Epithelial cell of proximal tubule (primary cell): Measurements from ENCODE around the gene SLC7A1. TPM values are rescaled to one million over a fixed set of nuclear protein-coding genes. Genes with fewer than 3 reads are reported as not detected.

Source experiments
- DNase-seq: peaks from one replicate; pipeline ENCODE4 v3.0.0-alpha.2; 2011; ENCODE audit warnings: low read depth
- H3K4me3 ChIP-seq: 2 replicates; pipeline ENCODE4 v1.5.1; 2011; ENCODE audit warnings: low read depth, mild to moderate bottlenecking, low read length
- CTCF ChIP-seq: conservative IDR thresholded peaks from 2 replicates; pipeline ENCODE4 v1.5.1; 2012; ENCODE audit warnings: low read depth, mild to moderate bottlenecking, low read length
- total RNA-seq: library from RNA; depleted of rRNA; stranded (reverse); fragments of >200 nt; gene quantifications from 2 replicates; pipeline ENCODE4 v1.2.3, GENCODE V29; 2015

The SLC7A1 gene
- total RNA-seq, 1 donor from 2014 or later, result 48.5 TPM

DNA sequence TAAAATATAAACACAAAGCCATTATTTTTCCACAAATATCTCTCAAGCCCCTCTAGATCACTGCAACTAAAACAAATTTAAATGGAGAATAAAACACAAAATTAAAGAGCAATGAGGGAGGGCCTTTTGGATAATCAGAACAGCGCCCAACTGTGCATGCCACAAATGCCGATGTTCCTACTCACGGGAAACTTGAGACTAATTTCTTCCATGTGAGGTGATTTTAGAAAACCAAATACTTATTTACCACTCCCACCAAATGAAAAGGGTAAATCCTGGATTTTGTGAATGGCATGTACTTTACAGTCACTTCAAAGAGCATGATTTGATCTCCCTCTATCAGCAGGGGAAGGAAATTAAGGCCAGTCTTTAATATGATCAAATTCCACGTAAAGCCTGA, 74.8 kb downstream of the SLC7A1 start:
- DNase-seq, result no peak
- no peak overlapping the region for H3K4me3 ChIP-seq
- TF ChIP-seq CTCF, result no peak

DNA sequence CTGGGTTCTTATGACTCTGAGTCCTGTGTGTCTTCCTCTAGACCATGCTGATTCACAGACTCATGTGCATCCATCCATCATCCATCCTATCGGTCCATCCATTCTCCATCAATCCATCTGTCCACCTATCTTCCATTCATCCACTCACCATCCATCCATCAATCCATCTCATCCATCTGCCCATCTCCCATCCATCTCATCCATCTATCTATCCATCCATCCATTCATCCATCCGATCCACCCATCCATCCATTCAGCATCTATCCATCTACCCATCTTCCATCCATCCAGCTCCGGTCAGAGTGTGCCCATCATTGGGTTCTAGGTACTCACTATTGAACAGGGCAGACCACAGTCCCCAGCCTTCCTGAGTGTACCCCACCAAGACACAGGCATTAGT, 75.6 kb downstream of the SLC7A1 start:
- H3K4me3 ChIP-seq, result no peak overlapping the region
- no peak for TF ChIP-seq CTCF
- DNase-seq, result no peak

- DNase-seq, result no peak
- TF ChIP-seq CTCF, result no peak
- H3K4me3 ChIP-seq, result no peak overlapping the region
Measured at GRCh38 chr13:29516880-29517279, 78.6 kb downstream of the SLC7A1 start.

DNA sequence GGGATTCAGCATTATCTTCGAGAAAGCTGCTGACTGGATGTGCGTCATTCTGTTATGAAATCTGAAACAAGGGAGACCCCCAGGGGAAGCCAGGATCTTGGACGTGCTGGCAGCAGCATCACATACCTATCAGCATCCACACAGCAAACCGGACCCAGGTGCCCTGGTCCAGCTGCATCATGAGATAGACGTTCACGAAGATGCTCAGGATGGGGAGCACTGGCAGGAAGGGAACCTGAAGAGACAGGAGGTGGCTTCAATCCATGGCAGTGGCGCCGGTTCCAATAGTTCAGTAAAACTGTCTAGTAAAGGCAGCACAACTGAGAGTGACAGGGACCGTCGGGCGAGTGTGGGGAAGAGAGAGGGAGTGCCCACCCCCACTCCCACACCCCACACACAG, 79.5 kb downstream of the SLC7A1 start:
- DNase-seq, result no peak
- H3K4me3 ChIP-seq, result no peak overlapping the region
- TF ChIP-seq CTCF, result no peak

- no peak for TF ChIP-seq CTCF
- no peak for DNase-seq
- no peak overlapping the region for H3K4me3 ChIP-seq
Measured at GRCh38 chr13:29515372-29515771, 80.1 kb downstream of the SLC7A1 start.

GRCh38 chr13:29514720-29515310, 80.7 kb downstream of the SLC7A1 start:
- no peak for TF ChIP-seq CTCF
- DNase-seq, result no peak

DNA sequence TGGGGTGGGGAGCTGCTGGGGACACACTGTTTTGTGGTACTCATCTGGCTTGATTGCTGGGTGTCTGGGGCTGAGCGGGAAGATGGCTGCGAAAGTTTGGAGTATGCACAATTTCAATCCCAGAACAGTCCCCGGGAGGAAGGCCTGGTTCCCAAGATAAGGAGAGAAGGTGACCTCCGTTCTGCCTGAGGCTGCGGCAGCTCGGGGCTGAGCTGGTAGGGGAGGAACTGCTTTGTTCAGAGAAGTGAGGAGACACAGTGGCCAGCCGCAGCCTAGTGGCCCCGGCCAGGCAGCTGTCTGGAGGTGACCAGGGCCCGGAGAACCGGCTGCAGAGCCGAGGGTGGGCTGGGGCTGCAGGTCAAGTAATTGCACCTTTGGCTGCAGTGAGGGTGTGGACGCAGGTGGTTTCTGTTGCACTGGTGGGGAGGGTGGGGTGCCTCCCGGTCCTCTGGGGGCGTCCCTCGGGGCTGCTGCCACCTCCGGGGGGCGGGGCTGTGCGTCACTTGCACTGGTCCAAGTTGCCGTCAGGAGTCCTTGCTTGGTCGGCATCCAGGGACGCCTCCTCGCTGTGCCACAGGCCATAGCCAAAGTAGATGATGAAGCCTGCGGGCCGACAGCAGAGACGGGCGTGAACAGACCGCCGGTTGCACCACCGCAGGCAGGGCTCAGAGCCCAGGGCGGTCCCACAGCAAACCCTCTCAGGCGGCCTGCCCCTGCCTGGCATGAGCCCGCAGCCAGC, 81.3 kb downstream of the SLC7A1 start:
- no peak for DNase-seq
- H3K4me3 ChIP-seq, result no peak overlapping the region
- TF ChIP-seq CTCF, result no peak

More at GRCh38 chr13:29514720-29515310, 80.7 kb downstream of the SLC7A1 start:
- H3K4me3 ChIP-seq, result no peak overlapping the region
